ENCODE results near the gene PLPP7.
"Not testable (repeated sequence)": the region's sequence is repeated elsewhere in the genome, so short reads cannot be mapped to it uniquely, and the experiment has no call there.

The PLPP7 gene

DNA sequence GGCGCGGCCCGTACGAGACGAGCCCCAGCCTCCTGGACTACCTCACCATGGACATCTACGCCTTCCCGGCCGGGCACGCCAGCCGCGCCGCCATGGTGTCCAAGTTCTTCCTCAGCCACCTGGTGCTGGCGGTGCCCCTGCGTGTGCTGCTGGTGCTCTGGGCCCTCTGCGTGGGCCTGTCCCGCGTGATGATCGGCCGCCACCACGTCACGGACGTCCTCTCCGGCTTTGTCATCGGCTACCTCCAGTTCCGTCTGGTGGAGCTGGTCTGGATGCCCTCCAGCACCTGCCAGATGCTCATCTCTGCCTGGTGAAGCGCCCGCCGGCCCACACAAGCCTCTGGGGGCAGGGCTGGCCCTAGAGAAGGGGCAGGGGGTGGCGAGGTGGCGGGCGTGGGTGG, 18.5 kb downstream of the PLPP7 start:
- no peak for DNase-seq

DNA sequence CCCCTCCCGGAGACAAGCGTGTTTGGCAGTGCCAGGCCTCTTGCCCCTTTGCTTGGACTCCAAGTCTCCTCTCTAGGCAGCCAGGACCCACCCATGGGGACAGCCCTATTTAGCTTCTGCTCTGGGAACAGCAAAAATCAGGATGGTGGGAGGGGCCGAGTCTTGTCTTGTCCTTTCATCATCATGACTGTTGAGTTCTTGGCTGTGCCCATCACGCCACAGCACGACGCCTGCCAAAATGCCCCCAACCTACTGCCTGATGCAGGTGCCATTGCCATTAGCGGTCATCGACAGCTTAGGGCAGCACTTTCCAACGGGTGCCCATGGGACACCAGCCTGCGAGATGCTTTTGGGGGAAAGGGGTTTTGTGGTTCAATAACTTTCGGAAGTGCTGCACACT, 18.9 kb downstream of the PLPP7 start:
- no peak for DNase-seq

GRCh38 chr9:131308906-131309529, 19.5 kb downstream of the PLPP7 start:
- no peak for DNase-seq

DNA sequence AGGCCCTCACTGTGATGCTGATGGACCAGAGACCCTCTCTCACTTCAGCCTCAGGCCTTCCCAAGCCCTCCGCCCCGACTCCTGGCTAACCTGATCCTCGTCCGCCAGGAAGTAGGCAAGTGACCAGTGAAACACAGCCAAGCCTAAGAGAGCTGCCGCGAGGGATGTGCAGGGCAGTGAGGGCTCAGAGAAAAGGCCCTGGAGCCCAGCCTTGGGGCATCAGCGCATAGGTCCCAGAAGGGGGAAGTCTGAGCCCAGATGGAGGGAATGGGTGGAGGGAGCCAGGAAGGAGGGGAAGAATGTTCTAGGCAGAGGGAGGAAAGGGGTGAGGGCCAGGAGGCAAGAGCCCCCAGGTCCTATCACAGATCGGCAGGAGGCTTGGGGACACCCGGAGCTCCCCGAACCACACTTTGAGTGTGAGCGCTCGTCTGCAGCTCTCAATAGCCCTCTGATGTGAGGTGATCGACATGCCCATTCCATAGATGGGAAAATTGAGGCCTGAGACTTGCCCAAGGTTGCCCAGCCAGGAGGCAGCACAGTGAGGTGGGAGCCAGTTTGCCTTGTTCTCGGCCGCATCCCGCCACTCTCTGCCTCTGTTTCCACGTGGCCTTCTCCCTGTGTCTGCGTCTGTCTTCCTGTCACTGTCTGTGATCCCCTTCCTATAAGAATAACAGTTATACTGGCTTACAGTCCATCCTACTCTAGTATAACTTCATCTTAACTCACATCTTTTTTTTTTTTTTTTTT, 20.2 kb downstream of the PLPP7 start:
- no peak for DNase-seq

DNA sequence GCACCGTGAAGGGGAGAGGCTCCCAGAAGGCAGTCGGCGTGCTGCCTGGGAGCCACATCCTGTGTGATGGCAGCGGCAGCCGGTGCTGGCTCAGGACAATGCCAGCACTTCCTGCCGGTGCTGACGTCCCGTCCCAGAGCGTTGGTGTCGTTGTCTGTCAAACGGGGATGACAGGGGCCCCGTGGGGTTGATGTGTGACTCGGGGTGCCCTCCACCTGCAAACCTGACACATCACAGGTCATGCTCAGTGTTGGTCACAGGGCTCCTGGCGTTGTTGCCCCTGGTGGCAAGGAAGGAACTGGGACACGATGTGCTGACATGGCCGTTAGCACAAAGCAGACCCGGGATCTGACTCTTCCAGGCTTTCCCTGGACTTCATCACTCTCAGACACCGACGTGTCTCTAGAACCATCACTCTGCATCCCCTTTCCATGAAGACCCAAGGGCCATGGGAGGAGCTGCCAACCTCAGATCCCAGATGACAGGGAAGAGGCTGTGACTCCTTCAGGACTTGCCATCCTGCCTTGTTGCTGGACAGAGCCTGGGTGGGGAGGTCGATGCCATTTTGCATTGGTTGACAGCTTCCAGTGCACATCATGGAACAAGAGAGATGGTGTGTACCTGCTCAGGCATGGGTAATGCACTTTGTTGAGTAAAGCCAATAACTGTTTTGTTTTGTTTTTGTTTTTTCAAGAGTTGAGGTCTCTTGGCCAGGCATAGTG, 21.5 kb downstream of the PLPP7 start:
- peak; percentile 74 for DNase-seq

- no peak for DNase-seq
These were observed 22.7 kb downstream of the PLPP7 start for GRCh38 chr9:131312246-131312645.

- no peak for DNase-seq
These were observed 23.6 kb downstream of the PLPP7 start for GRCh38 chr9:131312822-131313770.

- no peak for DNase-seq
These were observed 28.9 kb downstream of the PLPP7 start for GRCh38 chr9:131318231-131319085.

- DNase-seq: no peak
These were observed 30.0 kb downstream of the PLPP7 start for GRCh38 chr9:131319486-131319885.

DNA sequence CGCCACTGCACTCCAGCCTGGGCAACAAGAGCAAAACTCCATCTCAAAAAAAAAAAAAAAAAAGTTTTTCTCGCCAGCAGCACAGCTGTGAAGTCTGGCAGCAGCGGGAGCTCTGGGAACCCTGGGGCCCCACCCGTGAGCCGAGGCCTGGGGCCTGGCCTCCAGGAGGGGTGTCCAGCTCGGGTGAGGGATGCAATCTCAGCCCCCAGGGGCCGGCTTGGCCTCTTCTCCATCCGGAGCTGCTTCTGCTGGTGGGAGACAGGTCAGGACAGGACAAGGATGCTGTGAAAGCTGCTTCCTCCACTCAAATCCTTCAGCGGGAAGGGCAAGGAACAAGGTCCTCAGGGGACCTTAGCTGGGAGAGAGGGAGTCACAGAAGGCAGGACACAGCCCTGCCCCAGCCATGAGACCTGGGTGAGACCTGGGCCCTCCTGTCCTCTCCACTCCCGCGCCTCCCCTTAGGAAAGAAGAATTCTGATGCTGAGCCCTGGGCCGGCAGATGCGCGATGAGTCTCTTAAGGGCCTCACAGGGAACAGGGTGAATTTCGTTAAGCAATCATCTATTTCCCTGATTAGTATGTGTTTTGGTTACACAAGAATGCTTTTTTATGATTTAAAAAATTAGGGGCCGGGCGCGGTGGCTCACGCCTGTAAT, 30.6 kb downstream of the PLPP7 start:
- DNase-seq: no peak

GRCh38 chr9:131323629-131324028, 34.1 kb downstream of the PLPP7 start:
- no peak for DNase-seq

DNA sequence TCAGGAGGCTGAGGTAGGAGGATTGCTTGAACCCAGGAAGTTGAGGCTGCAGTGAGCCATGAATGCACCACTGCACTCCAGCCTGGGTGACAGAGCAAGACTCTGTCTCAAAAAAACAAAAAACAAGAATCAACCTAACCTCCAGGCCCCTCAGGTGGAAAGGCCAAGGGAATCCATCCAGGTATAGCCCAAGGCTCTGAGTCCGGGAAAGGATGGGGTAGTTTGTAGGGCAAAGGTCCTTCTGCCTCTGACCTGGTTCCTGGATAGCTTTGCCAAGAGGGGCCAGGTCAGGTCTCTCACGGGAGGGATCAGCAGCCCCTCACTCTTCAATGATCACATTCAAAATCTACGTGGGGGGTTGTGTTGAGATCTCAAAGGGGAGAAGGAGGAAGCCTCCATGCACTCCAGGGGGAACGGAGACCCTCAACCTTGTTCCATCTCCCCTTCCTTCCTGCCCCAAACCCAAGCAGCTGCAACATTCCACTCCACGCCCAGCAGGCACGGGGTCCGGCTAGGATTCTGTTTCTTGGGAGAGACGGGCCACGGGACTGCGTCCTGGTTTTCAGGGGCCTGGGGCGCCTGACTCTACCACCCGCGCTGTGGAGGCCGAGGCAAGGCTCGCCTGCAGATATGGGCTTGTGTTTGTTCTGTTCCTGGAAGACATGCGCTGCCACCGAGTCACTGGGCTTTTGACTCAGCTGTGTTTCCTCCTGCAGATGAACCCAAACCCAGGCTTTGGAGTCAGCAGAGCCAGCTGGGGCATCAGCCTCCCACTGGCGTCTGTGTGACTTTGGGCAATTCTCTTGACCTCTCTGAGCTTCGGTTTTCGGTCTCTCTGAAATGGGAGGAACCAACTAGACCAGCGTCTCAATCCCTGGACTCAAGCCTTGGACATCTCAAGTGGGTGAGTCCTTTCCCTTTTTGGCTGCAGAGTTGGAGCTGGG, 35.5 kb downstream of the PLPP7 start:
- DNase-seq: no peak

- no peak for DNase-seq
These were observed 39.7 kb downstream of the PLPP7 start for GRCh38 chr9:131329241-131329641.

GRCh38 chr9:131330814-131331600, 41.5 kb downstream of the PLPP7 start:
- no peak for DNase-seq

DNA sequence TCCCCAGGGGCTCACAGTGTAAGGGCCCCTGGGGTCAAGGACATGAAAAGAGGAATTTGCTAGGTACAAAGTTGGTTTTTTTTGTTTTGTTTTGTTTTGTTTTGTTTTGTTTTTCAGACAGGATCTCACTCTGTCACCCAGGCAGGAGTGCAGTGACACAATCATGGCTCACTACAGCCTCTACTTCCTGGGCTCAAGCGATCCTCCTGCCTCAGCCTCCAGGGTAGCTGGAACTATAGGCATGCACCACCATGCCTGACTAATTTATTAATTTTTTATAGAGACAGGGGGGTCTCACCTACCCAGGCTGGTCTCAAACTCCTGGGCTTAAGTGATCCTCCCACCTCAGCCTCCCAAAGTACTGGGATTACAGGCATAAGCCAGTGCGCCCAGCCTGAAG, 42.5 kb downstream of the PLPP7 start:
- DNase-seq: not testable (repeated sequence)

DNA sequence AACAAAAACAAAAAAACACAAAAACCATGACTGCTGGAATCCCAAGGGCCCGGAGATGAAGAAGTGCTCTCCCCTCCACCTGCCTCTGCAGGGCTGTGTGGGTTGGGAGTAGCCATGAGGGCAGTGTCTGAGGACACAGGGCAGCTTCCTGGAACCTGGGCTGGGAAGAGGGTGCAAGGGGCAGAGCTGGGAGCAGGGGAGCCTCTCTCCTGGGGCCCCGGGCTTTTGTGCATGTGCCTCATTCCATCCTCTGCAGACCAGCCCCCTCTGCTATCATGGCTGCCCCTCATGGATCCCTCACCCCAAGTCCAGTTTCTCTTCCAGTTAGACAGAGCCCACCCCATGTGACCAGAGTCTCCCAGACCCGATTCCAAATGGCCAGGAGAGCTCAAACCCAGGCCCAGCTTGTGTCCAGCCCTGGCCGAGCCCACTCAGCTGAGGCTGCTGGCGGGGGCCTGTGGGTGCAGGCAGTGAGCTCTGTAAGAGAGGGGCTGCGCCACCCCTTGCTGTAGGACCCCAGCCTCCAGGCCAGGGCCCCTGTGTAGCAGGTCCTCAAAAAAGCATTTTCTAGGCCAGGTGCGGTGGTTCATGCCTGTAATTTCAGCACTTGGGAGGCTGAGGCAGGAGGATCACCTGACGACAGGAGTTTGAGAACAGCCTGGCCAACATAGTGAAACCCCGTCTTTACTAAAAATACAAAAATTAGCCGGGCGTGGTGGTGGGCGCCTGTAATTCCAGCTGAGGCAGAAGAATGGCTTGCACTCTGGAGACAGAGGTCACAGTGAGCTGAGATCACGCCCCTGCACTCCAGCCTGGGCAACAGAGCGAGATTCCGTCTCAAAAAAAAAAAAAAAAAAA, 44.5 kb downstream of the PLPP7 start:
- DNase-seq: no peak

DNA sequence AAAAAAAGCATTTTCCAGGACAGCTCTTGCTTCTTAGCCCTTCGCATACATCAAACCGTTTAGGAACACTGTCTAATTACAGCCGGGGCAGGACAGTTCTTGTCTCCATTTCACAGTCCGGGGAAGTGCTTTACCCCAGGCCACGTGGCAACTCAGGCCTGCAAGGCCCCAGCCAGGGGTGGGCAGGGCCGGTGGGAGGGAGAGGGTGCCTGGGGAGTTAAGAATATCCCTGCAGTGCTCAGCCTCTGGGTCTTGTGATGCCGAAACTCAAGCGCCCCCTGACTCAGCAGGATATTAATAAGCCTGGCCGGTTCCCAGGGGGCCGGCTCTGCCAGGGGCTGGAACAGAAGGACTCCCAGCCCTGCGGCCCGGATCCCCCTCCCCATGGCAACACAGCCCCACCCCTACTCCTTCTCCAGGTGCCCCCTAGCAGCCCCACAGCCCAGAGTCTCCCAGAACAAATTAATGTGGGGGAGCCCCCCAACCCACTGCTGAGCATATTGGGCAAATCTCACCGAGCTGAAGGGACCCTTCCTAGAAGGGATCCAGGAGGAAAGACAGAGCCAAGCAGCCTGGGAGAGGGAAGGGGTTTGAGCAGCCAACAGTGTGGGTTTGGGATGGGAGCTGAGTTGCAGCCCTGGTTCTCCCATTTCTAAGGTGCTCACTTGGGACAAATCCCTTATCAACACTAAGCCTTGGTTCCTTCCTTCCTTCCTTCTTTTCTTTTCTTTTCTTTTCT, 45.3 kb downstream of the PLPP7 start:
- DNase-seq: no peak

DNA sequence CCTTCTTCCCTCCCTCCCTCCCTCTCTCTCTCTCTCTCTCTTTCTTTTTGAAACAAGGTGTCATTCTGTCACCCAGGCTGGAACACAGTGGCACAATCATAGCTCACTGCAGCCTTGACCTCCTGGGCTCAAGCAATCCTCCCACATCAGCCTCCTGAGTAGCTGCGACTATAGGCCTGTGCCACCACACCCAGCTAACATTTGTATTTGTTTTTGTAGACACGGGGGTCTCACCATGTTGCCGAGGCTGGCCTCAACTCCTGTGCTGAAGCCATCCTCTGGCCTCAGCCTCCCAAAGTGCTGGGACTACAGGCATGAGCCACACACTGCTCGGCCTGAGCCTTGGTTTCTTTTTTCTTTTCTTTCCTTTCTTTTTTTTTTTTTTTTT, 45.8 kb downstream of the PLPP7 start:
- no peak for DNase-seq
